Measurements from ENCODE around the gene NUP50. TPM values are rescaled to one million over a fixed set of nuclear protein-coding genes. Genes with fewer than 3 reads are reported as not detected.
A peak's percentile ranks its signal among the peaks of the same experiment; 100 is the strongest.

Gene NUP50
- total and polyA plus RNA-seq, 2 of the 13 experiments (the other 11 are each of a cell fraction or from before 2014, with no cell fraction given) = 14.2 to 52.4 TPM

- Histone ChIP-seq H4K20me1 (ENCODE audit: insufficient read depth, low read length) (no peaks in the 10 kb centered on the region), H3K27me3 (ENCODE audit: control insufficient read depth in 1 of 2, insufficient read depth in 2 of 2, low read length in 2 of 2) (no peaks in the 10 kb centered on the region), H3K79me2 (ENCODE audit: insufficient read depth, low read length) (no peaks in the 10 kb centered on the region), H3K9me3 (ENCODE audit: low read length) (no peaks in the 10 kb centered on the region), H3K4me1 (ENCODE audit: insufficient read depth, low read length) (peaks cover 22% of the 10 kb centered on the region), H3K27ac (ENCODE audit: extremely low read length, insufficient read depth, low read length) (no peak overlapping the region), H3K4me2 (ENCODE audit: low read depth, low read length) (no peak overlapping the region), H3K4me3 (replicated peaks in 1 of 3; ENCODE audit: insufficient read depth in 1 of 3, low read depth in 2 of 3, low read length in 3 of 3) (no peak overlapping the region), H2AFZ (ENCODE audit: low read length) (no peak overlapping the region), H3K36me3 (replicated peaks in 1 of 2; ENCODE audit: control insufficient read depth in 1 of 2, insufficient read depth in 2 of 2, low read length in 2 of 2) (peaks cover 9 to 27% of the 10 kb centered on the region in 2 experiments; a peak in 4 of 5 replicates), H3K9ac (ENCODE audit: insufficient read depth, low read depth, low read length) (no peak overlapping the region)
- ATAC-seq = no peak
- POLR2A ChIA-PET = no interaction called here
- TF ChIP-seq TARDBP (CRISPR knock-in tag; IDR thresholded peaks at IDR 0.05) (no peak), POLR2G (IDR thresholded peaks at IDR 0.05; ENCODE audit: low read depth, low read length) (peak; percentile 2; the same call in 1 of the 2 replicates)
- 96% methylated on average over 4 of the region's 4 CpGs for WGBS (ENCODE audit: low lambda C conversion rate)
- intact Hi-C loops (cut with micrococcal nuclease; ENCODE audit: unreplicated experiment) (no loop called here), in situ Hi-C loops (cut with HindIII; ENCODE audit: extremely low pct_ligation_motif_present, low pct_unique_long_range_greater_than_20kb) (no loop called here)
- no peak for DNase-seq (ENCODE audit: low spot score)
- FAIRE-seq = no peak
- CTCF ChIA-PET (ENCODE audit: low intra/inter-chr PET ratio, low total read pairs) = no interaction called here
- BruUV-seq (replicated peaks) = no TSS peak
Observed at GRCh38 chr22:45187891-45188290, 24.2 kb downstream of the NUP50 start.

DNA sequence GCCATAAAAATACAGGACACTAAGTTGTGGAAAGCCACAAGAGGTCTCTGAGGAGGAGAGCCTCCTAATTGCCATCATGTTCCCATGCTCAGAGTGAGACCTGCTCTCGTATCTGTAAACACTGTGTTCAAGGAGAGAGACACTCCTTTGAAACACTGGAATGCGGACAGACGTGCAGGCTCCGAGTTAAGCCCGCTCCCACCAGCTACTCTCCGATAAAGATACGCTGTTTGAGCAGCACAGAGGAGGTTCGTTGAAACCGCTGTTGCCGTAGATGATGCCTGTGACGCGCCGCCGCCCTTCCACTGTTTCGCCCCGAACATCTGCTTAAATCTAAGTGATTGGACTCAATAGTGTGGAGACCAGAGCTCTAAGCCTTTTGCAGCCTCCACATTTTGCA lies 25.1 kb downstream of the NUP50 start:
- H3K4me1 ChIP-seq (ENCODE audit: insufficient read depth, low read length) = peaks cover 31% of the 10 kb centered on the region
- ChIA-PET CTCF (ENCODE audit: low intra/inter-chr PET ratio, low total read pairs) (no interaction called here), POLR2A (no interaction called here)
- no peak for FAIRE-seq
- H3K4me3 ChIP-seq (replicated peaks in 1 of 3; ENCODE audit: insufficient read depth in 1 of 3, low read depth in 2 of 3, low read length in 3 of 3) = no peak overlapping the region
- peaks cover 8 to 19% of the 10 kb centered on the region in 2 experiments; a peak in 4 of 5 replicates for H3K36me3 ChIP-seq (replicated peaks in 1 of 2; ENCODE audit: control insufficient read depth in 1 of 2, insufficient read depth in 2 of 2, low read length in 2 of 2)
- no peak overlapping the region for H3K9ac ChIP-seq (ENCODE audit: insufficient read depth, low read depth, low read length)
- H3K27me3 ChIP-seq (ENCODE audit: control insufficient read depth in 1 of 2, insufficient read depth in 2 of 2, low read length in 2 of 2) = no peaks in the 10 kb centered on the region
- no peak overlapping the region for H3K27ac ChIP-seq (ENCODE audit: extremely low read length, insufficient read depth, low read length)
- no peak overlapping the region for H2AFZ ChIP-seq (ENCODE audit: low read length)
- in situ Hi-C loops (cut with HindIII; ENCODE audit: extremely low pct_ligation_motif_present, low pct_unique_long_range_greater_than_20kb) = no loop called here
- TF ChIP-seq AGO2 (optimal IDR thresholded peaks at IDR 0.05; ENCODE audit: low read depth, low read length) (peak; percentile 47), MXI1 (IDR thresholded peaks at IDR 0.05; ENCODE audit: borderline replicate concordance, low read depth, low read length) (no peak), TBX3 (IDR thresholded peaks at IDR 0.05; ENCODE audit: borderline replicate concordance) (no peak), ZNF350 (CRISPR knock-in tag; IDR thresholded peaks at IDR 0.05; ENCODE audit: borderline replicate concordance, low read depth) (no peak)
- TF ChIP-seq, protein P1, sequence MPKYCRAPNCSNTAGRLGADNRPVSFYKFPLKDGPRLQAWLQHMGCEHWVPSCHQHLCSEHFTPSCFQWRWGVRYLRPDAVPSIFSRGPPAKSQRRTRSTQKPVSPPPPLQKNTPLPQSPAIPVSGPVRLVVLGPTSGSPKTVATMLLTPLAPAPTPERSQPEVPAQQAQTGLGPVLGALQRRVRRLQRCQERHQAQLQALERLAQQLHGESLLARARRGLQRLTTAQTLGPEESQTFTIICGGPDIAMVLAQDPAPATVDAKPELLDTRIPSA (CRISPR knock-in tag; IDR thresholded peaks at IDR 0.05; ENCODE audit: borderline replicate concordance) = no peak
- no peak overlapping the region for H3K4me2 ChIP-seq (ENCODE audit: low read depth, low read length)
- no peak for ATAC-seq
- H3K9me3 ChIP-seq (ENCODE audit: low read length) = no peaks in the 10 kb centered on the region
- BruUV-seq (replicated peaks) = no TSS peak
- intact Hi-C loops (cut with micrococcal nuclease; ENCODE audit: unreplicated experiment) = no loop called here
- H3K79me2 ChIP-seq (ENCODE audit: insufficient read depth, low read length) = no peaks in the 10 kb centered on the region
- DNase-seq (ENCODE audit: low spot score) = no peak
- 96% methylated on average over 16 of the region's 16 CpGs for WGBS (ENCODE audit: low lambda C conversion rate)
- H4K20me1 ChIP-seq (ENCODE audit: insufficient read depth, low read length) = no peaks in the 10 kb centered on the region
